Daoy (cell line): ENCODE results near the gene NTN1. TPM values are rescaled to one million over a fixed set of nuclear protein-coding genes. Genes with fewer than 3 reads are reported as not detected.
A peak's percentile ranks its signal among the peaks of the same experiment; 100 is the strongest.

ENCODE experiments used
- DNase-seq: peaks from one replicate; pipeline ENCODE4 v3.0.0-alpha.2; 2015; ENCODE audit warnings: low read depth
- total RNA-seq: library from RNA; depleted of rRNA; stranded (reverse); fragments of >200 nt; shearing (Covaris generic); gene quantifications from 2 replicates; pipeline ENCODE4 v1.2.3, GENCODE V29; 2014

Gene NTN1
- total RNA-seq, 1 experiment from 2014 or later, result 7.1 TPM

- no peak for DNase-seq
Measured at GRCh38 chr17:9231449-9232154, 210.3 kb downstream of the NTN1 start.

GRCh38 chr17:9232155-9232475, 210.8 kb downstream of the NTN1 start:
- no peak for DNase-seq

DNA sequence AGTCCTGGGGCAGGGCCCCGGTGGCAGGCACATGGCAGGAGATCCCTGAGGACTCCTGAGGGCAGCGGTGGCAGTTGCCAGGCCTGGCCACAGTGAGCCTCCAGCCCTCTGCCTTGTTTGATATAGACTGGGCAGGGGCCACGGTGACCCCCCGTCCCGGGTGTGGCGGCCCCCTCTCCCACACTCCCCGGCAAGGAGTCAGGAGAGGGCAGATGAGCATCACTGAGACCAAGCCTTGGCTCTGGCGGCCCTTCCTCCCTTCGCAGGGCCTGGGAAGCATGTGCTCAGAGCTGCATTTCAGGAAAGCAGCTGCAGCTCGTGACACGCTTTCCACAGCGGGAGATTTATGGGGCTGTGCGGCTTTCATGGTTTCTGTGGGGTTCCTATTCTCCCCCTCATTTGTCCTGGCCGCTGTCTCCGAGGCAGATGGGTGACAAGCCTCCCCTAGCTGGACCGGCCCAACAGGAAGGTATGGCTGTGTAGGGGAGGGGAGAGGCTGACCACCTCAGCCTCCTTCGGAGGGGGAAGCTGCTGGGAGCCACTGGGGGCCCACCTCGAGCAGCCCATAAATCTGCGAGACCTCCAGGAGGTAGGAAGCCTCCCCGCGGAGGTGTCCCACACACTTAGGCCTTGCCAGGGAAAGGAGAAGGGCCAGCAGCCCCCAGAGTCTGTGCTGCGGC, 211.4 kb downstream of the NTN1 start:
- DNase-seq, result no peak

GRCh38 chr17:9233271-9233599, 211.9 kb downstream of the NTN1 start:
- no peak for DNase-seq

DNA sequence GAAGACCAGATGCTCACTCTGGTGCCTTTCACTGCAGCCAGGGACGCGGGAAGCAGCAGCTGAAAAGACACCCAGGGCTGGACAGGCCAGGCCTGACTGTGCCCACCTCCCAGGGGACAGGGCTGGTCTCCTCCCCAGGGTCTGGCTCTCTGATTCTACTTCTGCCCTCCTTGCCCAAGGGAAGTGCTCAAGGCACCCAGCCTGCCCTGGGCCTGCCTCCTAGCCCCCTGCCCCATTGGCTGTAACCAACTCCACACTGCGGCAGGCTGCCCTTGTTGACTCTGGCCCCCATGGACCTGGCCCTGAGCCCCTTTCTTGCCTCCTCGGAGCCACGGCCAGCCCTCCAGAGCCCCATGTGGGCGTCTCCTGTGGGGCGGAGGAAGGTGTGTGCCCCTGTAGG, 212.5 kb downstream of the NTN1 start:
- no peak for DNase-seq

DNA sequence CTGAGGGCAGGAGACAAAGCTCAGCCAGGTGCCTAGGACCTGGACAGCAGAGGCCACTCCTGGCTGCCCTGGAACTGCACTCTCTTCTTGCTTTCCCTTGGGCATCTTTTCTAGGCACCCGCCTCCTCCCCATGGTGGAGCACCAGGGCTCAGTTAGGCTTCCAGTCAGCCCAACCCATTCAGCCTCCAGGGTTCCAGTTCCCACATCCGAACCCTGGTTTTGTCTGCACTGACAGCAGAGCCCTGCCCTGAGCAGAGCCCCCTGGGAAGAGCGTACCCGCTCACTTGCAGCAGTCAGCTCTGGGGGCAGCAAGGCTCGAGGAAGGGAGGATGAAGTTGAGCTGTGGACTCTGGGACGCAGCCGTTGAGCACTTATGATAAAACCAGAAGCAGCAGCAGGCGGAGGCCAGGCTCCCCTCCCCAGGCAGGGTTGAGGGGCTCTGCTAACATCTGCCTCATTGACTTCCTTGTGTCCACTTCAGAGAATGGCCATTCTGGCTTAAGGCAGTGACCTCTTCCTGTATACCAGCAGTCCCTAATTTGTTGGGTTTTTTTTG, 213.2 kb downstream of the NTN1 start:
- no peak for DNase-seq

GRCh38 chr17:9235346-9235745, 214.0 kb downstream of the NTN1 start:
- no peak for DNase-seq

- DNase-seq, result no peak
Measured at GRCh38 chr17:9236286-9237052, 215.2 kb downstream of the NTN1 start.

- no peak for DNase-seq
Measured at GRCh38 chr17:9237053-9237410, 215.7 kb downstream of the NTN1 start.

- no peak for DNase-seq
Measured at GRCh38 chr17:9237661-9238301, 216.5 kb downstream of the NTN1 start.

DNA sequence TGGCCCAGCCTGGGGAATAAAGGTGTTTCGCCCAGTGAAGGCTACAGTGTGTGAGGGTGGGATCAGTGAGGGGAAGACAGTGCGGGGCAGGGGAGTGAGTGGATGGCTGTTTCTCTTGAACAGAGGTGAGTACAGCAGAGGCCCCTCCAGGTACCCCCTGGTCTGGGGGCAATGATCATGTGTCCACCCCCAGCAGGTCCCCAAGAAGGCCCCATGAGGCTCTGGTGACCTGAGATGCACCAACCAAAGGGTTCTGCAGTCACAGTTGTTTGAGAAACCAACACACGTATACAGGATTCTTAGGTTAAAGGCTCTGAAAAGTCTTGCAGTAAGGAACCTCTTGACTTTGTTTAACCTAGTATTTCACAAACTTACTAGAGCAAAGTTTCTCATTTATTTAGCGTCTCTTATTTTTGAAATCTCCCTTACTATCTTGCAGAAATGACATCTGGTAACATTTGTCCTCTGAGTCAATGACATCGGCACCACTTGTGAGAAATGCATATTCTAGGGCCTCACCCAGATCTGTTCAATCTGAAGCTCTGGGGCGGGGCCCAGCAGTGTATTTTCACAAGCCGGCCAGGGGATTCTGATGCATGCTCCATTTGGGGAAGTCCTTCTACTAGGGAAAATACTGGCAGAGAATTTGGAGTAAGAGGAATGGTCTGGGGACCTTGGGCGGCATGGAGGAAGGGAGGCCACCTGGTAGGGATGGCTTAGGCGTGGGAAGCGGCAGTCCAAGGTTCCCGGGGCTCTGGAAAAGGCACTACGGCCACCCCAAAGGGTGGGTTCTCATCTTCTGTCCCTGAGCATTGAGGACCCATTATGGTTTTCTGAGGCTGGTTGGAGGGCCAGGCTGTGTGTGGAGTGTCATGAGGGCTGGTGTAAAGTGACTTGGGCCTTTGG, 217.3 kb downstream of the NTN1 start:
- no peak for DNase-seq

GRCh38 chr17:9239246-9239792, 218.0 kb downstream of the NTN1 start:
- no peak for DNase-seq

DNA sequence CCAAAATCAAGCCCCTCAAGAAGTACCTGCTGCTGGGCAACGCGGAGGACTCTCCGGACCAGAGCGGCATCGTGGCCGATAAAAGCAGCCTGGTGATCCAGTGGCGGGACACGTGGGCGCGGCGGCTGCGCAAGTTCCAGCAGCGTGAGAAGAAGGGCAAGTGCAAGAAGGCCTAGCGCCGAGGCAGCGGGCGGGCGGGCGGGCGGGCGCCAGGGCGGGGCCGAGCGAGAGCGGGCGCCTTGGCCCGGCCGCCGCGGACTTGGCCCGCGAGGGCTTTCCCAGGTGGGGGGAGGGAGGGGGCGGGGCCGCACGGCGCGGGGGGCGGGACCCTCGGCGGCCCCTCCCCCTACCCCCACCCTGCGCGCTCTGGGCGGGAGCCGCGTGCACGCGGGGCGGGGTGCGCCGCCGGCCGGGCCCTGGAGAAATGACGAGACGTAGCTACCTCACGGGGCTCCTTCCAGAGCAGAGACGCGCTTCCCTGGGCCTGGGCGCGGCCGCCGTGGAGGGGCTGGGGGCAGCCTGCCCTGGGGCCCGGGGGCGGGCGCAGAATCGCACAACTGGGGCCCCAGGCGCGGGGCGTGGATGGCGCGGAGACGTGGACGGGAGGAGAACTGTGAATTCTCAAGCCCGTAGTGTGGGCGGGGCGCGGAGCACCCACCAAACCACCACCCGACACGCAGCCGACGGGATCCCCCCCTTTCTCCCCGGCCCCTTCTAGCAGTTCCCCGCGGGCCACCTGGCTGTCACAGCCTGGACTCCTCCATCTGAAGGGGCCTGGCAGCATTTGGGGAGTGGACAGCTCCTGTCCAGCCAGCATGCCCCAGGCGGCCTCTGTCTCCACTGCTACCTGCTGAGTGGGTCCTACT, 218.7 kb downstream of the NTN1 start:
- DNase-seq, result peak; percentile 61

DNA sequence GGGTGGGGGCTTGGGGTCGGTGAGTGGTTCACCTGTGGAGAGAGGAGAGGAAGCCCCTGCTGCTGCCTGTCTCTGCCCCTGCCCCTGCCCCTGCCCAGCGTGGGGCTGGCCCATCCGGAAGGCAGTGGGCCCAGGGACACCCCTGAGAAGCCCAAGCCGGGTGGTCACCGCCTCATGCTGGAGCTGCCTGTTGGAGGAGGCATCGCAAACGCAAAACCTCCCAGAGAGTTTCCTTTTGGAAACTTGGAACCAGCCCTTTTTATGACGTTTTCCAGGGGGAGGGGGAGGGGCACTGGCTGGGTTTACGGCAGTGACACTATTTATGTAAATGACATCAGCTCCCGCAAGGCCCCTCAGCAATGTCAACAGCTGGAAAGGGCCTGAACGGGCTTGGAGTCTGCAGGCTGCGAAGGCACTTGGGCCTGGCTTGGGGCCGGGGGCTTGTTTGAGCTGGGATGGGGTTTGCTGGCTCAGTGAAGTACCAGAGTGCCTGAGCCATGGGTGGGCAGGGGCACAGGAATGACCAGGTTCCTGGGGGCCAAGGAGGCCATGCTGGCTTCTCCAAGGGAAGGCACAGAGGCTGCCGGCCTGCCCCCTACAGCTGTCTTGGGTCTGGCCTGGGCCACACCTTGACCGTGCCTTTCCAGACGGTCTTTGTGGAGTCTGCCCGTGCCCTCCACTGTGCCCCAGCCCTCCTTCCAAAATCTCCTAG, 219.5 kb downstream of the NTN1 start:
- peak; percentile 44 for DNase-seq

DNA sequence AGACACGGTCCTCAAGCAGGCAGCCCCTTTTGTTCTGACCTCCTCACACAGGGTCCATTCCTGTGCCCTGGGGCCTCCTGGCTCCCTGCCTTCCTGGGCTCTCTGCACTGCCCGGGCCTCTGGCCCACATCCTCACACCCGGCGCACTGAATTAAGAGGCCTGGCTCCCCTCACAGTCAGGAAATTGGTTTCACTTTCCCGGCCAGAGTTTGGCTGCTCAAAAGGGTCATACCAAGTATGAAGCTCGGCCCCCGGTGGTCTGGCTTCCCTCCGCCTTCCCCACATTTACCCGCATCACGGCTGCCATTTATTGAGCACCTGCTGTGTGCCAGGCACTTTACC, 220.0 kb downstream of the NTN1 start:
- DNase-seq, result no peak

GRCh38 chr17:9241774-9242496, 220.6 kb downstream of the NTN1 start:
- DNase-seq, result no peak

DNA sequence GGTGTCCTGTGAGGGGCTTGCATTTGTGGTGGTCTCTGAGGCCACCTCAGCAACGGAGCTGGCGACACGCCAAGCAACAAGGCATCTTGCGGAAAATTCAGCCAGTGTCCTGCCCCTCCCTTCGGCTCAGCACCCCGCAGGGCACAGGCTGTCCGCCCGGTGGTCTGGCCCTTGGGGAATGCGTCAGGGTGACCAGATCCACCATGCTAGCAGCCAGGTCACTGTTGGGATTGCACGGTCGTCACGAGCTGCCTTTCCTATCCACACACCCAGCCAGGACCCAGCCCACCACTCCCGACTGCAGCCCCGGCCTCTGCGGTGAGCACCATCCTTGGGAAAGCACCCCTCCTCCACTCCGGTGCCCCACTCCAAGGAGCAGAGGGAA, 221.2 kb downstream of the NTN1 start:
- DNase-seq, result no peak

- DNase-seq, result no peak
Measured at GRCh38 chr17:9242983-9243382, 221.7 kb downstream of the NTN1 start.
